Uterus (tissue), 2 donors: ENCODE data around the gene COPS9.

Experiments used
- CTCF ChIP-seq, 4 experiments: fragments of 200-600 bp in 2 of 4; fragments of 450-650 bp in 2 of 4; sonication (generic) in 2 of 4; IDR thresholded peaks; one replicate each; pipeline ENCODE4 v1.5.1; 2016 to 2019; ENCODE audit warnings: antibody characterized with exemption in 4 of 4, mild to moderate bottlenecking in 2 of 4, moderate library complexity in 1 of 4
- POLR2A ChIP-seq, 2 donors: fragments of 450-650 bp; IDR thresholded peaks; one replicate each; pipeline ENCODE4 v1.6.1; 2016; ENCODE audit warnings: antibody characterized with exemption in 2 of 2, mild to moderate bottlenecking in 1 of 2, moderate library complexity in 1 of 2

- TF ChIP-seq CTCF (IDR thresholded peaks at IDR 0.05) (no peak), POLR2A (IDR thresholded peaks at IDR 0.05) (no peak)
These were observed 24.9 kb downstream of the COPS9 start for GRCh38 chr2:240111253-240111652.
